Fibroblast of peridontal ligament (primary cell): Measurements from ENCODE around the gene CDKL2.
A peak's percentile ranks its signal among the peaks of the same experiment; 100 is the strongest.
"Not testable (repeated sequence)": the region's sequence is repeated elsewhere in the genome, so short reads cannot be mapped to it uniquely, and the experiment has no call there.

Source experiments
- DNase-seq: peaks from one replicate; pipeline ENCODE4 v3.0.0-alpha.2; 2010; ENCODE audit errors: extremely low read depth

CDKL2 gene

DNA sequence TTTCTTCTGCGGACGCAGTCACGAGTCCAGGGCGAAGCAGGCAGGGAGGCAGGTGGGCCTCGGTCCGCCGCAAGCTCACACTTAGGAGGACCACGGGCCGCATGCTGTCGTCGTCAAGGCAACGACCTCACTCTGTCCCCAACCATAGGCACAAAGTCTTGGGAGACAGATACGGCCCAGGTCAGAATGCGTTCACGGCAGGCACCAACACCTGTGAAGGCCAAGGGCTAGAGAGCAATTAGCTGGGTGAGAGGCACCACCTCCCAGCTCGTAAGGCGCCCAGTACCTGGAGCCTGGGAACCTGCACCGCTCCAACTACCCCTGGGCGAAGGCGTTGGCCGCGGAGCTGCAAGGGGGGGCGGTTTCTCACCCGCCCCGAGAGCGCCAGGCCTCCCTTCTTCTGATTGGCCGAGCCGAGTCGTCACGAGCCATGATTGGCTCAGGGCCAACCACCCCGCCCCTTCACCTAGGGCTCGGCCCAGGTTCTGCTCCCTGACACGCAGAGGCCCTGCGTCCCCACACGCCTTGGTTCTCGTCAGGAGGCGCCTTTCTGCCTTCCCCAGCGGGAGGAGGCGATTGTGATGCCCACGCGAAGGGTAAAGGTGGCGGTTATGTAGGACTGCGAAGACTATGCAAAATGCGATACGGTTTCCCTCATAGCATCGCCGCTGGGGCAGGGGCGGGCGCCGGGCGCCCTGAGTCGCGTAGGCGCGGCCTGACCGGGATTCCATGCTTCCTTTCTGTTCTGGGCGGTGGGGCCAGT, at the start of gene CDKL2:
Gene CDKL2, minus strand, starts transcription at position 355 of the 763 bp plus-strand sequence. CDS start 4,540 bp downstream, outside the sequence.
- peak; percentile 53 for DNase-seq

DNA sequence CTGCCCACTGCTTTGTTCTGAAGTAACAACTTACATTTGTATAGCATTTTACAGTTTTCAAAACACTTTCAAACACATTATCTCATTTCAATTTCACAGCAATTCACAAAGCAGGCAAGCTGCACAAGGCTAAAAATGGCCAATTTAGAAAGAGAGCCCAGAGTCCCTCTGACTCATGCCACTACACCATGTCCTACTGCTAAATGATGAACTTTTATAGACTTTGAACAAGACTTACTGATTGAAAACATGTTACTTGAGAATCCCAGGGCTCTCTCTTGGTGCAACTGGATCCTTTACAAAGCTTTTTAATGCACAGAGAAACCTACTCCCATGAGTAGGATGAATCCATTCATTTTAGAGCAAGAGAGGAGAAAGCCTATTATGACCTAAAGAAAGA, 48.6 kb upstream of the CDKL2 start:
- peak; percentile 58 for DNase-seq

DNA sequence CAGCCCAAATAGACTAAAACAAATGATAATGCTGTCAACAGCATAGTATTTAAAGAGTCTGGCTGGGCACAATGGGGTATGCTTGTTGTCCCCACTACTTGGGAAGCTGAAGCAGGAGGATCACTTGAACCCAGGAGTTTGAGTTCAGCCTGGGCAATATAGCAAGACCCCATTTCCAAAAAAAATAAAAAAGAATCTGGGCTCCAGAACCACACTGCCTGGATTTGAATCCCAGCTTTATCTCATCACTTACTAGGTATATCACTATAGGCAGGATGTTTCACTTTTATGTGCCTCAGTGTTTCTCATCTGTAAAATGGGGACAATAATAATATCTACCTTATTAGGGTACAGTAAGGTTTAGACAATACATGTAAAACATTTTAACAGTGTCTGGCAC, 48.1 kb upstream of the CDKL2 start:
- DNase-seq: no peak

DNA sequence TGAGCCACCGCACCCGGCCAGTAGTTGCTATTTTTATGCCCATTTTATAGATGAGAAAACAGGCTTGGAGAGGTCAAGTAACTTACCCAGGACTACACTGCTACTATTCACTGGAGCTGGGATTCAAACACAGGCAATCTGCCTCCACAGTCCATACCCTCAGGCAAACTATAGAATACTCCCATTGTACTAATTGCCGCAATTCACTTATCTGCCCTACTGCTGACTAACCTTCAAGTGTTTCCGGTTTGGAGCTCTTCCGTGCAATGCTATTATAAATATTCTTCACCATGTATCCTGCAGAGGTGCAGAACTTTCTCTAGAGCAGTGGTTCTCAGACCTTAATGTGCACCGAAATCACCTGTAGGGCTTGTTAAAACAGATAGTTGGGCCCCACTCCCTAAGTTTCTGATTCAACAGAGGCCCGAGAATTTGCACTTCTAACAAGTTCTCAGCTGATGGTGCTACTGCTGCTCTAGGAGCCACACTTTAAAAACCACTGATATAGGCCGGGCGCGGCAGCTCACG, 44.7 kb upstream of the CDKL2 start:
- DNase-seq: no peak

DNA sequence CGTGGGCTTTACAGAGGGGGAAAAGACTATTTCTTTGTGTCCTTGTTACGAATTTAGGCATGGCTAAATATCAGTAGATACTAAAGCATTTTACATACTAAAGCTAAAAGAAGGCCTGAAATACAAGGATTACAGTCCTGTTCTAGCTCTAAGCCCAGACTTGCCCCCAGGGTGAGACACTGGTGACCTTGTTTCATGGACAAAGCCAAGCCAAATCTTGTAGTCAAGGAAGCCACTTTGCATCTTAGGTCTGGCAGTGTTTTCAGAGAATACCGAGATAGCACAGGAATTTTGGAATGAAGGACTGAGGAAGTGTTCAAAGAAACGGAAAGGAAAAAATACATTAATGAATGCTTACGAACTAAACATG, 43.6 kb upstream of the CDKL2 start:
- DNase-seq: no peak

DNA sequence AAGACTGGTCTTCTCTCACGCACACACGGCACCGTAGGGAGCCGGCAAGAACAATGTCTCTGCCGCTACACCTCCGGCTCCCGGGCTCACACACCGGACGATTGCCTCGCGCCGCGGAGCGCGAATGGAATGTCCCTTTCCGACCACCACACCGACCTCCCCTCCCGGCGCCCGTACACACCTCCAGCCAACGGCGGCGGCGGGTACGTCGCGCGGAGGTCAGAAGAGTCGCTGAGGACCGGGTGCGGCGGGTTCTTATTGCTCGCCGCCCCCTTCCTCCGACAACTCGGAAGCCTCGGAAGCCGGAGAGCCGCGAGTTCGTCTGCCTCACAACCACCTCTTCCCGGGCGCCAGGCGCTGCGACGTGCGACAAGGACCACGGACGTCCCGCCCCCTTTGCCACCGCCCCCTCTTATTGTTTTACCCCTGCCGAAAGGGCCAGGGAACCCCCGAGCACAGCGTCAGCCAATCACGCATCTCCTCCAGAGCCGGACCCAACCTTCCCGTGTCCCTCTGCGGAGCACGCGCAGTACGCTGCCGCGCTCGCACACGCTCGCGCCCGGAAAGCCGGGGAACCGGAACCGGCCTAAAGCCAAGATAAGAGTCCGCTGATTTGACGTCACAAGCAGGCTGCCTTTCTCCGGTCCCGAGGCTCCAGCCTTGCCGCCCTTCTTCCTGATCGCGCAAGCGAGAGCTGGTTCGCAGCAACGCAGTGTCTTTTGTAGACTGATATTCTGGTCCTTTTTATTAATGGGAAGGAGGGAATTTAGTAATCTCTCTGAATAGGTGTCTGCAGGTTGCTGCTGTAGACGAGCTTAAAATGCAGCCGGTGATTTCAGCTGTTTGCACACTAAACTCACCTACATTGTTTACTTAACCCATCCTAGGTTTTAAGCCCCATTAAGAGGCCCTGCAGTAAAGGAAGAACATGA, 43.0 kb upstream of the CDKL2 start, which contains the start of gene G3BP2:
Gene G3BP2, minus strand, starts transcription at position 385 of the 932 bp plus-strand sequence. CDS start 11,386 bp downstream, outside the sequence.
- peak; percentile 98 for DNase-seq

DNA sequence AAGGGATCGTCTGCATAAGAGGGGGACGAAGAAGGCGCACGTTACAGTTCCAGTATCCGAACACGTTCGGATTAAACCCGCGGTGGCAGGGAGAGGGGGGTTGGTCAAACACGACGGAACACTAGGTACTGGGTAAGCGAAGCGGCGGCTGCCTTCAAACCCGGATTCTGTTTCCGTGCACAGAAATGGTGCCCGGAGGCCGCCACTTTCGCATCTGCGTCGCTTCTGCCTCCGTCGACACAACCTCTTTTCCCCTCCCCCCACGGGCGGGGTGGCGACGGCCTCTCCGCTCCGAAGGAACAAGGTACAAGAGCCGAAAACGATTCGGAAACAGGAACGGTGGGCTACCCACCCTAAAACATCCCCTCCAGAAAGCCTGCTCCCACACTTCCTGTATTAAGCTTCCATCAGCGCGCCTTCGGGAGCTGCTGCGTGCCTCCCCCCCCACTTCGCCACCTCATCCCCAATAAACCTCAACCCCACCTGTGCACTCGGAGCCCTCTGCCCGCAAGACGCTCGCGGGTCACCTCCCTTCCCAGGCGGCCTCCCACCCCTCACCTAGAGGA, 42.2 kb upstream of the CDKL2 start:
- DNase-seq: no peak

DNA sequence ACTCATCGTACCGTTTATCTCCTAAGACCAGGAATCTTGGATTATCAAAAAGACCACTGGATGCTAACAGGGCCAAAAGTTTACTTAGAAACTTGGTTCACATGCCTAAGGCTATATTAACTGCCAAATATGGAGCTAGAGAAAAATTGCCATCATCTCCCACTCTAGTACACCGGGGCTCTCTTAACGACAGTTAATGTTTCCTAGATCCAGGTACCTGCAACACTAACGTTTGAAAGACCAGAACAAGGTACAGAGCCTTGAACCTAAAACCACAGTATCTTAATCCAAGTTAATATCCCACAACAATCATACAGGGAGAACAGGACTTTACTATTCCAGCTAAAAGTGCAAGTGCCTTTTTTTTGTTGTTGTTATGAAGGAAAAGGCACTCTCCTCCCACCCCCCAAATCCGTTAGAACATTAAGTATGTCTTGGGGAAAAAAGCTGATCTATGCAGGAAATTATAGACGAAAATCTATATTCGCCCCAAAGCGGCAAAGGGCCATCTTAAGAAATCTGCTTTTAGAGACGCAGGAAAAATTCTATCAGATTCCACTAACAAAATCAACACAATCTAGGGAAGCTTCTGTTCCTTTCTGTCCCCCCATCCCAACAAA, 41.6 kb upstream of the CDKL2 start:
- no peak for DNase-seq

DNA sequence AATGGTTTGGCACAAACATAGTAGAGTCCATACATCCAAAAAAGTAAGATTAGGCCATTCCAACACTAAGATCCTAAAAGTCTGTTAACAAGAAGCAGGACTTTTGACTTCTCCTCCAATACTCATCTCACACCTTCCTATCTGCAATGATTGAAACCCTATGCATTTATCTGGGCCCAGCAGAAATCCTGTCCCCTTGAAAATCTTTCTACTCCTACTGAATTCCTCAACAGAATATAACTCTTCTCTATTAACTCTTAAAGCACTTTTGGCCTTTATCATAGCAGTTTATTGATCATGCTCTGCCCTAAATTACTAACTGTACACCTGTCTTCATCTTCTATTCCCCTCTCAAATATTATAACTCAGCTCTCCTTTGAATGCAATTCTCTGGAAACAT, 38.3 kb upstream of the CDKL2 start:
- no peak for DNase-seq

DNA sequence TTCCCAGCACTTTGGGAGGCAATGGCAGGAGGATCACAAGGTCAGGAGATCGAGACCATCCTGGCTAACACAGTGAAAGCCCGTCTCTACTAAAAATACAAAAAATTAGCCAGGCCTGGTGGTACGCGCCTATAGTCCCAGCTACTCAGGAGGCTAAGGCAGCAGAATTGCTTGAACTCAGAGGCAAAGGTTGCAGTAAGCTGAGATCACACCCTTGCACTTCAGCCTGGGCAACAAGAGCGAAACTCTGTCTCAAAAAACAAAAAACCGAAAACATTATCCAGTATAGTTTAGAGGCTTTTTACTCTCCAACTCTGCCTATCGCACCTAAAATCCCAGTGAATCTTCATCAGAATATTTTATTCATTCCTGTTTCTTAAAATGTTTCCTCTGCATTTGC, 37.3 kb upstream of the CDKL2 start:
- not testable (repeated sequence) for DNase-seq

DNA sequence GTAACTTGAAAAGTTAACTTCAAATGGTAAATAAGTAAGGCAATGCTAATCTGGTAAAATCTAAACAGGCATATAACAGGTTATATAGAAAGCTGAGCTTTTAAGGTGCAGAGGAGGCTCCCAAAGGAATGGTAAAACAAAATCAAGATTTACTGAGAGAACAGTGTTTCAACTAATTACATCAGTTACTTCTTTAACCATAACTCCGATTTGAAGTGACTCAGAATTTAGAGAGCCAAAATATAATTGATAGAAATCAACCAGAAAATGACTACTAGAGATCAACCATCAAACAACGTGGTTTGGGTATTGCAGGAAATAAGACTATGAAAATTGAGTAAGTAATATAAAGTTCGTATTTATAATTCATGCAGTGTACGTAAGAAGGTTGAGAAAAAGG, 36.0 kb upstream of the CDKL2 start:
- DNase-seq: peak; percentile 58

DNA sequence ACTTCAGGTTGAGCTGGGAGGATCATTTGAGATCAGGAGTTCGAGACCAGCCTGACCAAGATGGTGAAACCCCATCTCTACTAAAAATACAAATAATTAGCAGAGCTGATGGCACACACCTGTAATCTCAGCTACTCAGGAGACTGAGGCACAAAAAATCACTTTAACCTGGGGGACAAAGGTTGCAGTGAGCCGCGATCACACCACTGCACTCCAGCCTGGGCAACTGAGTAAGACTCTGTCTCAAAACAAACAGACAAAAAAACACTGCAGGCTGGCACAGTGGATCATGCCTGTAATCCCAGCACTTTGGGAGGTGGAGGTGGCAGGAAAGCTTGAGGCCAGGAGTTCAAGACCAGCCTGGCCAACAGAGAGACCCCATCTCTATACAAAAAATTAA, 34.3 kb upstream of the CDKL2 start:
- not testable (repeated sequence) for DNase-seq

DNA sequence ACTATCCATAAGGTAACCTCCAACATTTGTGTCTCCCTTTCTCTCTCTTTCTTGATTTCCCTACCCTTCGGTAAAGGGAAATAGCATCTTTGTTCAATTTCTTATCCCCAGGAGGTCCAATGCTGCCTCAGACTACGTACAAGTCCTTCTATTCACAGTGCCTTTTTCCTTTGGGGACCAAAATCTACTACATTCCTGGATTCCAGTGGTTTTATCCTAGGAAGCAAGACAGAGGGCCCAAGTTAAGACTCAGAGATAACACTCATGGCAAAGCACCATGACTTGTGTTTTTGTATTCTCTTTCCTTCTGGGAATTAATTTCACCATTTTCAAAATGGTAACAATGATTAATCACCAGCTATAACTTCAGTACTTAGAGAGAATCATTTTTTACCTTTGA, 32.3 kb upstream of the CDKL2 start:
- peak; percentile 47 for DNase-seq

DNA sequence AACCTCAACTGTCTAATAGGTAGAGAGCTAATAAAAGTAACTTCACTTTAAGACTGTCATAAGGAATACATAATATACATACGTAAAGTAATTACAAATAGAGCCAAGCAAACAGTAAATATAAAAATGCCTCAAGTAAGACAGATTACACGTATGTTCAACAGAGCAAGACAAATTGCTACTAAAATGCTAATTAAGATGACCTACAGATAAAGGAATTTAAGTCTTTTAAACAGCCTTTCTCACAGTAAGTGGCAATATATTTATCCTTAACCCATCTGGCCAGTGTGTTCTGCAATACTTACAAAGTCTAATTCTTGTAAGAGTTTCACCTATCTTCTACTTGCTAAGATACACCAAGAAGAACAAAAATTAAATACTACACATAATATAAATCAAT, 30.2 kb upstream of the CDKL2 start:
- no peak for DNase-seq

DNA sequence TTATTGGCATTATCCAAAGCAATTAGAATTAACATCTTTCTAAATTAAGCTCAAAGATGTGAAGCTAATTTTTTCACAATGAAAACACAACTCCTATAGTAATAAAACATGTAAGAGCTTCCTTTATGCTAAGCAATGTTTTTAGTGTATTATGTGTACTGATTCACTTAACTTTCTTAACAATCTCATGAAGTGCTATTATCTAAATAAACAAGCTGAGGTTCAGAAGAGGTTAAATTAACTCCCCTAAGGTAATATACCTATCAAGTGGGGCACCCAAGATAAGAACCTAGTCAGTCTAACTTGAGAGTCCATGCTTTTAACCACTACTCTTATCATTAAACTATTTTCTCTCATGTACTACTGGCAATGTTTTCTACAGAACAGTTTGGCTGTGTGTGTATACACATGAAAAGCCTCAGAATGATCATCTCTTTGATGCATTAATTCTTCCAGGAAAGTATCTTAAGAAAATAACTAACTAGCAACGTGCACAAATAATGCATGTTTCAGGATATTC, 29.2 kb upstream of the CDKL2 start:
- DNase-seq: no peak

DNA sequence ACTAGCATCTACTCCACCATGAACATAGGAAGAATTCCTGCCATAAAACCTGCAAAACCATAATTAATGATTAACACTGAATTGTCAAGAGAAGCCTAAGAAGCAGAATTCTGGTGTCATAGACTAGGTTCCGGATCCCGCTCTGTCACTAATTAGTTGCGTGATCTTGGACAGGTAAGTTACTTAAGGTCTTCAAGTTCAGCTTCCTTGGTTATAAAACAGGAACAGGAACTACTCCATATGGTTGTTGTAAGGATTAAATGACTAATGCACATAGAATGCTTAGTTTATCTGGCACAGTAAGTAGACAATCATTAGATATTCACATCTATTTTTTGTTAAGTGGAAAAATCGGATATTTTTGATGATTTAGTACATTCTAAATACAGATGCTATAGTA, 28.5 kb upstream of the CDKL2 start:
- DNase-seq: no peak

DNA sequence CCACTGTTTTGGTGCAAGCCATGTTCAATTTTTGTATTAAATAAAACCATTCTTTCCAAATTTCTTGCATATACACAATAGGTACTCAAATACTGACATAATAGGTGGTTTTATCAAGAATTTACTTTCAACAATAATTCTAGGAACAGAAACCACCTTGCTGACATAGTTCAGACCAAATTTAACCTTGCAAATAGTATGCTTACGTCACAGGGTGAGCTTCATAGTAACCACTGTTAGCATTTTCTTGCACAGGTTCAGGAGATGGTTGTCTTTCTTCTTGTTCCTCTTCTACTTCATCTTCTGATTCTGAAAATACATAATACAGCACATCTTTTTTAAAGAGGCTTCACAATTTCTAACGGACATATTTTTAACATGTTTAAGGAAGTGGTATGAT, 25.2 kb upstream of the CDKL2 start:
- DNase-seq: no peak

DNA sequence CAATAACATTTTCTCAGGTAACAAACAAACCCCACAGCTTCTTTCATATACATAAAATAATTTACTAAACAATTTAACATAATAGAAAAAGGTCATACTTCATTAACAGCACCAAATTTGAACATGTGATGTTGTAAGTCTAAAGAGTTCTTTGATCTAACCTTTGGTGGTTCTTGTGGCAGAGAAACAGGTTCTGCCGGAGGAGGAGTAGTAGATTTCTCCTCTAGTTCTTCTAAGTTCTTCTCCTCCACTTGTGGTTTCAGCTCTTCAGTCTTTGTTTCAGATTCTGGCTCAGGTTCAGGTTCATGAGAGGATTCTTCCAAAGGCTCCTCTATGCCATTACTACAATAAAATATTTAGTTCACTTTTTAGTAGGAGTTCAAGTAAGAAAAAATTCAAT, 24.6 kb upstream of the CDKL2 start:
- DNase-seq: no peak

DNA sequence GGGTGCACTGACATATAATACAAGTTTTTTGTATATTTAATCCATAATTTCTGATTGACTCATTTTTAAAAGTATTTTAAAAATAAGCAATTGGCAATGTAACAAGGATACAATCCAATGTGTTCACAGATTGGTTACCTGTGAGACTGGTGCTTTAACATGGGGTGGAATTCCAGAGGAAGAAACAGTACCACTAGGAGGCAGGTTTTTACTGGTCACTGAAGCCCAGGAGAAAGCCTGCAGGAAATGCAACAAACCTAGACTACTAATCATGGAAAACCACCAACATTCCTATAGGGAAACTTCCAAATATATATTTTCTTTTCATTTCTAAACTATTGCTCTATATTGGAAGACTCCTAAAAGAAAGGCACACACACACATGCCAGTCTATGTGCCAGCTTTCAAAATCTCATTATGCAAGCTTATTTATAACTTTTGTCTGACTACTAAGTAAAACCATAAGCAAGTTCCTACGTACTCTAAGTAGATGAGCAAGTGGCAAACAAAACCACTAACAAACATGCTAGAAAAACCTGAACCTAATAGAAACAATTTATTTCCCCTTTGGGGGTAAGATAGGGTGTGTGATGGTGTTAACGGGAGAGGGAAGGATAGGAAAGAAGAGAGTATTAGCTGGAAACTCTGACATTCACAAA, 23.6 kb upstream of the CDKL2 start:
- peak; percentile 49 for DNase-seq

DNA sequence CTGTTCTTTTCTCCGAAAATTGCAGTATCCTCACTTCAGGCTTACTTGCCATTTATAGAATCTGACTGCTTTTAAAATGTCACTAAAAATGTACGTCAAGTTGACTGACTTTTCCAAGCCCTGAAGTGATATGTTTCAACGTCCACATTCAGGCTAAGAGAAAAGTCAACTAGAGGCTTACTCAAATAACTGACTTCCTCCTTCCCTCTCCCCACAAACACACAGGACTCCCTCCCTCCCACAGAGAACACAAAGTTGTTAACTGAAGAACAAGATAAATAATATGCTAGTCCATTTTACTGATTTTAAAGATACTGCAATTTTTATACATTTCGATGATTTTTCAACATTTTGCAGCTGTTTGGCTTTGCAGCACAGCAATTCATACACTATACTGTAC, 13.8 kb upstream of the CDKL2 start:
- DNase-seq: no peak

DNA sequence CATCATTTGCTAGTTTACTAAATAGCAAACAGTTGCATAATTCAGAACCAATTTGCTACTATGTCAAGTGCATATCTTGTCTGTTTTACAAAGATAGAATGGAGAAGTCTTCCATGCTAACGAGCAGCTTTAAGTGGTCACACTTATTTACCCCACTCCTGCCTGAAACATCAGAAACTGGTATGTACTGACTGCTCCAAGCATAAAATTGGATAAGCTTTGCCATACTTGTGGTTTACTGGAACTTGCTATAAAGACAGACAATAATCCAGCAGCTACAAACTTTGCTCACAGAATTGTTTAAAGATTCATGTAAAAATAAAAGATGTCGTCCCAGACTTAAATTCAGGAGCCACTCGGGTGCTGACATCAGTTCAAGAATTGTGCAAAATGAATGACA, 13.3 kb upstream of the CDKL2 start:
- peak; percentile 64 for DNase-seq
